H7 (cell line): Measurements from ENCODE around the gene CHCHD3. TPM values are rescaled to one million over a fixed set of nuclear protein-coding genes. Genes with fewer than 3 reads are reported as not detected.

ENCODE experiments used
- DNase-seq: peaks from one replicate; pipeline ENCODE4 v3.0.0; 2012
- H3K27me3 ChIP-seq: 2 replicates; pipeline ENCODE4 v1.6.0; 2011; ENCODE audit warnings: mild to moderate bottlenecking, low read length; ENCODE audit not compliant: control insufficient read depth, insufficient read depth
- H3K36me3 ChIP-seq: replicated peaks from 2 replicates; pipeline ENCODE4 v1.5.1; 2011; ENCODE audit warnings: low read length; ENCODE audit not compliant: control insufficient read depth, insufficient read depth
- H3K4me3 ChIP-seq: 2 replicates; pipeline ENCODE4 v1.5.1; 2011; ENCODE audit warnings: low read depth, mild to moderate bottlenecking, control low read depth, low read length, moderate library complexity; ENCODE audit not compliant: insufficient read depth
- total RNA-seq: library from RNA; depleted of rRNA; stranded (reverse); fragments of >200 nt; shearing (Covaris generic); gene quantifications from 2 replicates; pipeline ENCODE4 v1.2.3, GENCODE V29; 2014

Gene CHCHD3
- total RNA-seq, 1 experiment from 2014 or later = 121 TPM

DNA sequence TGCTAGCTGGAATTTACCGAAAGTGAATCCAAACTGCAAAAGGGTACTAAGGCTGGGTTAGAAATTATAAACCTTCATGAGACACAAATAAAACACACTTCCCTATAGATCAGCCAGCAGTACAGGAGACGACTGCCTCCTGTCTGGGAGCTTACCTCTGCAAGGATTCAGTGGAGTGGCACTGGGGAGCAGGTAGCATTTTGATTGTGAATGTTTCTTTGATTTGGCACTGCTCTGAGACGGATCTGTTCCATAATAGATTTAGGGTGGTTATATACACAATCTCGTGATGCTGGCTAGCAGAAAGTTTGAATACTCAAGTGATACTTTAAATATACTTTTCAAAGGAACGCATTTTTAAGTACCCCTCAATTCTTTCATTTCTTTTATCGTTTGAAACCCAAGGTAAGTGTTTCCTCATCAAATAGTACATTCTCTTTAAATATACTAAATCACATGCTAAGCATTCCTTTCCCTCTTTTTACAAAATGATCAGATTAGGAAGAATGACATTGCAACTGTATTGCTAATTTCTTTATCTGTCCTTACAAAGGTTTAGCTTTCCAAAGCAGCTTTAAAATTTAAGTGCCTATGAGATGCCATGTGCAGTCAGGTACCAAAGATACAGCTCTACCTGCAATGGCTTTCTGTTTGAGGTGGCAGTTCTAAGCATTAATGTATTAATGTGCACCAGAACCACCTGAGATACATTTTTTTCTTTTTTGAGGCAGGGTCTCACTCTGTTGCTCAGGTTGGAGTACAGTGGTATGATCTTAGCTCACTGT, 20.6 kb upstream of the CHCHD3 start:
- Histone ChIP-seq H3K27me3 (no peaks in the 10 kb centered on the region), H3K4me3 (no peak overlapping the region), H3K36me3 (no peaks in the 10 kb centered on the region)
- DNase-seq = no peak

DNA sequence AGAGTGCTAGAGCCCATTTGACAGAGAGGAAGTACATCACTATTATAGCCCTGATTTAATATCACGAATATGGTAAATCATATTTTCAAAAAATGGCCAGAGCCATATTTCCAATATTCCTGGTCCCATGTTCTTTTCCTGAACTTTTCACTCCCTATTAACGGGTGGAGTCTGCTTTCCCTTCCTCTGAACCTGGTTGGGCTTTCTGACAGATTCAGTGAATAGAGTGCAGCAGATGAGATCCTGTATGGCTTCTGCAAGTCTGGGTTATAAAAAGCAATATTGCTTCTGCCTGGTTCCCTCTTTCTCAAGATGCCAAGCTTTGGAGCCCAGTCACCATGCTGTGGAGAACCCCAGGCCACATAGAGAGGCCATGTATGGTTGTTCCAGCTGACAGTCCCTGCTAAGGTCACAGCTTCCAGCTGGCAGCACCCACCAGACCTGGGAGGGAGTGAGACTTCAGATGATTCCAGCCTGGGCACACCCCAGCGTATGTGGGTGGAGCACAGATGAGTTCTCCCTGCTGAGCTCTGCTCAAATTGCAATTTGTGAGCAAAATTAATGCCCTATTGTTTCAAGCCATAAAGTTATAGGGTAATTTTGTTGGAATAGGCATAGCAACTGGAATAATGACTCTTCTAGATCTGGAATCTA, 17.9 kb upstream of the CHCHD3 start:
- Histone ChIP-seq H3K27me3 (no peaks in the 10 kb centered on the region), H3K4me3 (no peak overlapping the region), H3K36me3 (no peaks in the 10 kb centered on the region)
- no peak for DNase-seq

DNA sequence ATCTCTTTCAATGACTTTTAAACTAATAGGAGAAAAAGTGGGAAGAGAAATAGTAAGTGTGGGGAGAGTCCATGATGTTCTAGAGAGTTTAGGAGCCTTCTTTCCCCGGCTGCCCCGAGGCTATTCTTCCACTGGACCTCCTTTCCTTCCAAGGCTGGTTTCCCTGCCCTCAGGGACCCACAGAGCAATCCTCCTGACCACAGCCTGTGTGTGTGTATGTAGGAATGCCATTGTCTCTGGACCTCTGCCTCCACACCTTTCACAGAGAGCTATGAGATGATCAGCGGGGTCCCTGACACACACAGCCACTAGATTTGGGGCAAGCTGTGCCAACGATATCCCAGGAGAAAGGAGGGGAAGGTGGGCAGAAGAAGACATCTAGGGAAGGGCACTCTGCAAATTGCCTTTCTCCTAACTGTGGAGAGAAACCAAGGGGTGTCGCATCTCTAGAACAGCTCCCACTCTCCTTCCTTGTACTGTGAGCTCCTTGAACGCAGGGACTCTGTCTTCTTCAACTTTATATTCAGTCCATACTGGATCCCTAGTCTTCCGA, 13.3 kb upstream of the CHCHD3 start:
- Histone ChIP-seq H3K4me3 (no peak overlapping the region), H3K27me3 (no peaks in the 10 kb centered on the region), H3K36me3 (no peaks in the 10 kb centered on the region)
- no peak for DNase-seq

GRCh38 chr7:133091943-133092464, 10.1 kb upstream of the CHCHD3 start:
- DNase-seq = no peak
- Histone ChIP-seq H3K36me3 (no peaks in the 10 kb centered on the region), H3K4me3 (no peak overlapping the region), H3K27me3 (no peaks in the 10 kb centered on the region)

- no peak for DNase-seq
- Histone ChIP-seq H3K36me3 (no peaks in the 10 kb centered on the region), H3K27me3 (no peaks in the 10 kb centered on the region), H3K4me3 (no peak overlapping the region)
Observed at GRCh38 chr7:133082390-133082766, 488 bp upstream of the CHCHD3 start.

GRCh38 chr7:133081119-133081598, 731 bp downstream of the CHCHD3 start:
- H3K4me3 ChIP-seq = peak overlapping the region; percentile 73
- H3K36me3 ChIP-seq = no peaks in the 10 kb centered on the region
- no peaks in the 10 kb centered on the region for H3K27me3 ChIP-seq
- DNase-seq = peak; percentile 25

DNA sequence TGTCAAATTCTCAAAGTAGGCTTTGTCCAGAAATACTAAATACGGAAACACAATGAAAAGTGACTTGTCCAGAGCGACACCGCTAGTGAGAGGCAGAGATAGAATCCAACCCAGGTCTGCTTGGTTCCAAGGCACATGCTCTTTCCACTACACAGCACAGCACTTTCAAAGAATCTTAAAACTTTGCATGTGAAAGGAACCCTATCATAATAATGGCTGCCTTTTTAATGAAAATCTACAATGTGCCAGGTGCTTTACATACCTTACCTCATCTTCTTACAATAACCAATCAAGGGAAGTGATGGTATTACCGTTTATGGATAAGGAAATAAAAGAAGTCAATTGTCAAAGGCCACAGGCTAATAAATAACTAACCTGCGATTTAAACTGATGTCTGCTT, 2.6 kb downstream of the CHCHD3 start:
- no peaks in the 10 kb centered on the region for H3K36me3 ChIP-seq
- DNase-seq = peak; percentile 26
- no peak overlapping the region for H3K4me3 ChIP-seq
- no peaks in the 10 kb centered on the region for H3K27me3 ChIP-seq

DNA sequence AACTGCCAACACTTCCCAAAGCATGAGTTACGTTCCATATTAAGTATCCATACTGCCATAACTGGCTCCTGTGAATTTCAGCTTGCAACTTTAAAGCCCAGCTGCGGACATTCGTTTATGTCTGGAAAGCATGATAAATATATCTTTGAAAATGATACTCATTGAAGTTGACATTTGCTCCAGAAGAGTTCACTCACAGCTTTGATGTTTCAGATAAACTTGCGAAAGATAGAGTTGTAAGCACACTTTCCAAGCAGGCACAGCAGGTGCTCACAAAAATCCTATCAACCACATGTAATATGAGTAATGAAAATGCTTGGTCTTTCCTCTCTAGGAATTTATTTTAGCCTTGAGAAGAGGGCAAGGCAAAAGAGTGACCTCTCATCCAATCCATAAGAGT, 4.5 kb downstream of the CHCHD3 start:
- Histone ChIP-seq H3K4me3 (no peak overlapping the region), H3K36me3 (no peaks in the 10 kb centered on the region), H3K27me3 (no peaks in the 10 kb centered on the region)
- no peak for DNase-seq

GRCh38 chr7:133076142-133076541, 5.7 kb downstream of the CHCHD3 start:
- no peak for DNase-seq
- no peaks in the 10 kb centered on the region for H3K36me3 ChIP-seq
- H3K27me3 ChIP-seq = no peaks in the 10 kb centered on the region

GRCh38 chr7:133071506-133071905, 10.4 kb downstream of the CHCHD3 start:
- Histone ChIP-seq H3K36me3 (peaks cover 2% of the 10 kb centered on the region; the same call in 1 of the 2 replicates), H3K4me3 (no peak overlapping the region), H3K27me3 (no peaks in the 10 kb centered on the region)
- no peak for DNase-seq

More at GRCh38 chr7:133076142-133076541, 5.7 kb downstream of the CHCHD3 start:
- no peak overlapping the region for H3K4me3 ChIP-seq

GRCh38 chr7:133070562-133070961, 11.3 kb downstream of the CHCHD3 start:
- peaks cover 2% of the 10 kb centered on the region; the same call in 1 of the 2 replicates for H3K36me3 ChIP-seq
- H3K27me3 ChIP-seq = no peaks in the 10 kb centered on the region
- peak; percentile 30 for DNase-seq
- H3K4me3 ChIP-seq = no peak overlapping the region

- H3K27me3 ChIP-seq = no peaks in the 10 kb centered on the region
- DNase-seq = no peak
- no peak overlapping the region for H3K4me3 ChIP-seq
- peaks cover 2% of the 10 kb centered on the region for H3K36me3 ChIP-seq
Observed at GRCh38 chr7:133065301-133065700, 16.6 kb downstream of the CHCHD3 start.

DNA sequence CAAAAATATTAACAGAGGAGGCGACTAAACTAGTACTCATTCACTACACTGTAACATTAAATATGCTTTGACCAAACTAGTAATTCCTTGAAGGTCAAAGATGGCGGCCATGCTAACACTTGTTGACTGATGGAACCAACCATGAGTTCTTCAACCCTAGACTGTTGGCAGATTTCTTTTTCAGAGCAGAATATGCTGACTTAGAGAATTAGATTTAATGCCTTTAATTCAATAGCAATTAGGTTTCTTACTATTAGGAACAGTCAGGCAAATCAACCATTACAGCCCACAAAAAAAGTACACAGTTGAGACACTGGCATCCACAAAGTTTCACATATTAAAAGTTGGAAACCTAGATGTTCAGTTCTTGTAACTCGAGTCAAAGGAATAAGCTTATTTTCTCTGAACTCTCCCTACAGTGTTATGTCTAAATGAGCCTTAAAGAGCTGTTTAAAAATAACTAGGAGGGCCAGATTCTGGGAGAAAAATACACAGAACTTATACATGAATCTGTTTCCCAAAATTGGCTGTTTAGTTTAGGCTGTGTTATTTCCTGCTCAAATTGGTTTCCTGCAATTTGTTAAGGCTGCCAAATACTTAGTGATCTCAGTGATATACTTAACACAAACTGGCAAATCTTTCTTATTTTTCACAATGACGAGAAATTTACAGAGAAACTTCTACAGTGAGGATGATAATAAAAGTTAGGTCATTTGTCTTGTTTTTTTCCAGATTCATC, 17.6 kb downstream of the CHCHD3 start:
- H3K36me3 ChIP-seq = peaks cover 2% of the 10 kb centered on the region
- no peak overlapping the region for H3K4me3 ChIP-seq
- H3K27me3 ChIP-seq = no peaks in the 10 kb centered on the region
- DNase-seq = no peak

DNA sequence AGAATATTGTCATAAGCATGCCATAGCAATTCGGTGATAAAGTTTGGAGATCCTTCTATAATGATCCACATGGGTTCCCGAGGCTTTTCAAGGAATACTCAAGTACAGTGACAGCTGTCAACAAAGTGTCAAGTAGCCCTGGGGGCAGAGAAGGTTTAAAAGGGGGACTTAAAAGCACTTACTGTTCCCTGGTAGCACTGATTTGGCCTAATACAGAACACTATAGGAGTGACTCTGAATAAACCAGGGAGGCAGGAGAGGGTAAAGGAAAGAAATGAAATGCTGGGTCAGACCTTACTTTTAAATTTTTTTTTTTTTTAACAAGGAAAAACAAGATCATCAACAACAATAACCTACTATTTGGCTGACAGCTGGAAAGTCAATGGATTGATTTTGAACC, 20.1 kb downstream of the CHCHD3 start:
- Histone ChIP-seq H3K4me3 (no peak overlapping the region), H3K36me3 (no peaks in the 10 kb centered on the region; the same call in 1 of the 2 replicates), H3K27me3 (no peaks in the 10 kb centered on the region)
- no peak for DNase-seq
